HT1080 (cell line): ENCODE results near the gene POLN. TPM values are rescaled to one million over a fixed set of nuclear protein-coding genes. Genes with fewer than 3 reads are reported as not detected.

Experiments used
- DNase-seq: peaks from one replicate; pipeline ENCODE4 v3.0.0-alpha.2; 2015; ENCODE audit warnings: low read depth
- total RNA-seq: library from RNA; depleted of rRNA; stranded (reverse); fragments of >200 nt; shearing (Covaris generic); gene quantifications from 2 replicates; pipeline ENCODE4 v1.2.3, GENCODE V29; 2014

The POLN gene
- total RNA-seq, 1 experiment from 2014 or later = 2.9 TPM

DNA sequence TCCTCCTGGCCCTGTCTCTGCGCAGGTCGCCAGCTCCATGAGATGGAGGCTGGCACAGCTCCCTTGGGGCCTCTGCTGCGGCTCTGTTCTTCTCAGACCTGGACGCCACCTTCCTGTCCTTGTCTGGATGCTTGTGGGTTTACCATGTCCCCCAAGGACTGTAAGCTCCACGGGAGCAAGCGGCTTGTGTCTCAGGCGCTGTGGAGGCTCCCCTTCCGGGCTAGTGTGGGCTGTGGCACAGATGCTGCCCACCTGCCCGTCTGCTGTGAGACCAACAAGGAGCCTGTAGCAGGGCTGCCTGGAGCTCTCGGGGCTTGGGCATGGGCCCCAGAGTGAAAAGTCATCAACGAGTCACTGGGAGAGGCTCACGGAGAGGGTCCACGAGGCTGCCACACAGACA is 157.6 kb downstream of the POLN start:
- no peak for DNase-seq

GRCh38 chr4:2083826-2084160 is 158.1 kb downstream of the POLN start:
- DNase-seq = no peak

DNA sequence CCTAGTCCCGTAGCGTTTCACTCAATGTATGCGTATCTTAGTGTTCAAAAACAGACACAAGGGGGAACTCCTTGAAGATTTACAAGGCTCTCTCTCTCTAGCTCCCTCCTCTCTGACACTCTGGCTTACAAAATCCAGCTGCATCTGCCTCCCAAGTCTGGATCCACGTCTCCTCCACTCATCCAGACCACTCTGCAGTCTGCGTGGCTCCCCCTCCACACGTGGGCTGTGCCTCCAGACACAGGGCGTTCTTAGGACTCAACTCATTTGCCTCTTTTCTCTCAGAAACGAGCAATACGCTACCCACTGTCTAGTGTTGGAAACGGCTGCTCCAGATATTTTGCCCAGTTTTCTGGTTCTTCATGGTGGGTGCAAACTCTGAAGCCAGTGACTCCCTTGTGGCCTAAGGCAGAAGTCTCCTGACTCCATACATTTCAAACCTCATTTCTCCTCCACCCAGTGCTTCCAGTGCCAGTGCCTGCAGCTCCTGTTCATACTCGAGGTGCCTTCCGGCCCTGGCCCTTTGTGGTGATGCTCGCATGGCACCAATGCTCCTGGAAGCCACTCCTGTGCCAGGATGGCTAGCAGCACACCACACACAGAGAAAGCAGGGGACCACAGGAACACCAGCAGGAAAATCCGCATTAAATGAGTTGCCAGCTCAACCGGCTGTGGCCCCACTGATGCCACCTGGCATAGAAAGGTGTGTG is 158.7 kb downstream of the POLN start:
- no peak for DNase-seq

GRCh38 chr4:2082627-2083026 is 159.3 kb downstream of the POLN start:
- no peak for DNase-seq

- DNase-seq = no peak
Measured at GRCh38 chr4:2082118-2082517, 159.8 kb downstream of the POLN start.

GRCh38 chr4:2081540-2081939 is 160.4 kb downstream of the POLN start:
- DNase-seq = no peak

GRCh38 chr4:2080429-2081300 is 161.3 kb downstream of the POLN start:
- DNase-seq = no peak

GRCh38 chr4:2079926-2080325 is 162.0 kb downstream of the POLN start:
- no peak for DNase-seq

DNA sequence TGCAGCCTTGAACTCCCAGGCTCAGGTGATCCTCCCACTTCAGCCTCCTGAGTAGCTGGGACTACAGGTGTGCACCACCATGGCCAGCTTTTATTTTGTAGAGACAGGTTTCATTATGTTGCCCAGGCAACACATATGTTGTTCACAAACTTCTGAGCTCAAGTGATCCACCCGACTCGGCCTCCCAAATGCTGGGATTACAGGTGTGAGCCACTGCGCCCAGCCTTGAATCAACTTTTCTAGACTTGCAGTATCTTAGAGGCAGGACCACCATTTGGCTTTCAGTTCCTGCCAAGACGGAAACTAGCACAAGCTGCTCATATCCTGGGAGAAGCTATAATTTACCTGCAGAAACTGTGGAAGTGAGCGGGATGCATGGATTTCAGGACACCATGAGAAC is 162.9 kb downstream of the POLN start:
- no peak for DNase-seq

DNA sequence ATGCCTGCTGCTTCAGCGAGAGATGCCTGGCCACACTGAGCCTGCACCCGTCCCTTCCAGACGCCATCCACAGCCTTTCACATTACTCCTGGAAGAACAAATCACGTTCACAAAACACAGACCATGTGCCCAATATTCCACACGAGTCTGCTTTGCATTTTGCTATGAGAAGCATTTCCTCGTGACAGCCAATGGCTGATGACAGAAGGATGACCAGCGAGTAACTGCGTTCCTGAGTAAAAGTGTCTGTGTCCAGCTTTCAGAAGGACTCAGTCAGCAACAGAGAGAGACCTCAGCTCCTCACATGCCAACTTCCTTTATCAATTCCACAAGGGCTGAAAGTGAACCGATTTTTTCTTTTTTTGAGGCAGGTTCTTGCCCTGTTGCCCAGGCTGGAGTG is 163.3 kb downstream of the POLN start:
- no peak for DNase-seq

- DNase-seq = no peak
Measured at GRCh38 chr4:2077537-2078460, 164.1 kb downstream of the POLN start.

DNA sequence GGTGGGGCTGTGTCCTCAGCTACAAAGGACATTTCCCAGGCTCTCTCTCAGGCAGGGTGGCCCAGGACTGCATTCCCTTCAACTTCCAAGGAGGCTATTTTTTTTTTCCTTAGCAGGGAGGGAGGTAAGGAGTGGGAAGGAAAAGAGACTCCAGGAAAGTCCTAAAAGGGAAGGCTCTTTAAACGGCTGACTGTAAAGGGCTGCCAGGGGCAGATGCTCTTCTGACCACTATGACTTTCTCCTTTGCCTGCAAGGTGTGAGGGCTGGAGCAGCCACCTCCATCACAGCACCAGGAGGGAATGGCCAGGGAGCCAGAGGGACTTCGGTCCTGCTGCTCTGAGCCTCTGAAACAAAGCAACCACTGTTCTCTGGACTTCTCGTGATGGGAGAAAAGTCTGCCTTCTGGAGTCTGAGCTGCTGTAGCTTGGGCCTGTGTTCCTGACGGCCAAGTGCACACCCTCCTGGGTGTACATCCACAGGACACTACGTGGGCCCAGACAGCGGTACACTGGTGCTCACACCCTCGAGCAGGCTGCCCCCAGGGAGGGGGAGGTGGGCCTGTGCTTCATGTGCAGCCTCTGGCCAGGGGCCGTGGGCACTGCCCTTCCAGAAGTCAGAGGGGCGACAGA is 164.9 kb downstream of the POLN start:
- DNase-seq = no peak

DNA sequence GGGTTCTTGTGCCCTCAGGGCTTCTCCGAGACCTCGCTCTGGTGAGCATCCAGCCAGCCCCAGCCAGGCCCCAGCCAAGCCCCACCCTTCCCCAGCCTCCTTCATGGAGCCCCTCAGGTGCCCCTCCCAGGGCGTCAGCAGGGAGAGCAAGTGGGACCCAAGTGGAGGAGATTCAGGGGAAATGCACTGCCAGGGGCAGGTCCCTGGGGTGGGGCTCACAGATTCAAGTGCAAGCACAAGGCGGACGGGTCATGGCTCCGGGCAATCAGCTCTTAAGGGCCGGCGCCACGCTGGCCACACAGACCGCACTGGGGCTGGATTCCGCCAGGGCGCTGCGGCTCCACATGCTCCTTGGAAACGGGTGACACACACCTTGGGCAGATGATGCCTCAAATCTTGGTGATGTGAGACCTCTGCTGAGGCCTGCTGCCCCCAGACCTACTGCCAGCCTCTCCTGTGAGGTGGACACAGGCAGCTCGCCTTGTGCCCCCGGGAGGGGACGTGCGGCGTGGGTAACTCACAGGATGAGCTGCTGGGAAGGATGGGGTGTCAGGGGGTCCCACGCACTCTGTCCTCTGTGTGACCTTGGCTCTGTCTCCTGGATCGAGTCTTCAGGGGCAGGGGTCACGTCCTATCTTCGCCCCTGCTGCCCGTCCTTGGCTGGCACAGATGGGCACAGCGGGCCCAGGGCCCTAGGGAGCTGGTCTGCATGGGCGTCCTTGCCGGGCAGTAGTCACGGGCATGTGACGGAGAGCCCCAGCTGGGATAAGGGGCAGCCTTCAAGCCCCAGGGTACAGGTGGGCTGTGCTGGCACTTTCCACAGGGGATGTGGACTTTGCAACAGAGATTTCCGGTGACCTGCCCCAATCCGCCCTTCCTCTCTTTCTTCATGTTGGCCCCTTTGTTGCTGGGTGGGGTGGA is 165.7 kb downstream of the POLN start:
- no peak for DNase-seq

DNA sequence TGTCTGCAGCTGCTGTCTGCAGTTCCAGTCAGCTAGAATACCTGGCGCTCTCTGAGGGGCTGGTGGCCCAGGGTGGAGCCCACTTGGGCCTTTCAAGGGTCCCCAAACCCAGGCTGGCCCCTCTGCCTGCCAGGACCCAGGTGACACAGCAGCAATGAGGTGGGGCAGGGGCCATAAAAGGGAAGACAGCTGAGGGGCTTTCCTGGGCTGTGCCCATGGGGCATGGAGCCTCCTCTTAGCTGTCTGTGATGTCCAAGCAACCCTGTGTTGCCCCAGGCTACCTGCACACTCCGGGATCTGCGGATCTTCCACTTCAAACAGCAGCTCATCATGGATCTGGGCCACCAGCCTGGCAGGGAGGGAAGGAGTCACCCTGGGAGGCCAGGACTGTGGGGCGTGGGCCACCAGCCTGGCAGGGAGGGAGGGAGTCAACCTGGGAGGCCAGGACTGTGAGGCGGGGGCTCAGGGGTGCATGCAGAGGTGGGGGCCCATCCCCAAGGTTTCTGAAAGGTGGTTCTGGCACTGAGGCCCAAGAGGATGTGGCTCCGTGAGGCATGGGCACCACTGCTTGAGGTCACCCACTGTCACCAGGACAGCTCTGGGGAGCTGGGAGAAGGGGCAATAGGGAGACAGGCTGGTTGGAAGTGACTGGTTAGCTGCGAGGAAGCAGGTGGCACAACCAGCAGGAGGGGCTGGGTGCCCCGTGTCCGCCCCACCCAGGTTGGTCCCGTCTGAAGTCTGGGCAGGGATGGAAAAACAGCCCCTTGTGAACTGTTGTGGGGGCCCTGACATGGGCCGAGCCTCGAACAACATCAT is 166.5 kb downstream of the POLN start:
- no peak for DNase-seq

DNA sequence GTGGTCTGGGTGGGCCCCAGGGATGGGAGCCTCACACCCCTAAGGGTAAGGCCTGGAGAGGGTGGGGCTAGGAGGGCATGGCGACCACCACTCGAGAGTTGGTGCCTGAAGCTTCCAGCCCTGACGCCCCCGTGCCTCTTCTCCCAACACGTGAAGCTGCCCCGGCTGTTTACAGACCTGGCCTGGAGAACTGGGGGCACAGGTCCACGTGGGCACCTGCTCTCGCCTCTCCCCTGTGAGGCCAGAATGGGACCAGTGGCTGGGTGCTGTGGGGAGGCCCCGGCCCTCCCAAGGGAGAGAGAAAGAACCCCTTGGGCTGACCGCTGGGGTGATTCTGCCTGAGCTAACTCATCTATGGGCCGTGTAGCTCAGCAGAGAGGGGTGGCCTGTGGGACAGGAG is 167.3 kb downstream of the POLN start:
- DNase-seq = no peak

- no peak for DNase-seq
Measured at GRCh38 chr4:2073808-2074481, 168.0 kb downstream of the POLN start.

- no peak for DNase-seq
Measured at GRCh38 chr4:2072971-2073807, 168.7 kb downstream of the POLN start.
